Measurements from ENCODE around the gene ACP6. TPM values are rescaled to one million over a fixed set of nuclear protein-coding genes. Genes with fewer than 3 reads are reported as not detected.
"Not testable (repeated sequence)": the region's sequence is repeated elsewhere in the genome, so short reads cannot be mapped to it uniquely, and the experiment has no call there.

The ACP6 gene
- total RNA-seq, 4 donors from 2014 or later: 11.5 to 18.5 (median 14.2) TPM

GRCh38 chr1:147712605-147713004 is 42.3 kb upstream of the ACP6 start:
- DNase-seq (ENCODE audit: low spot score in 2 of 2): no peak
- H3K4me3 ChIP-seq (ENCODE audit: low read depth, poor library complexity, severe bottlenecking): no peak overlapping the region
- intact Hi-C loops (cut with DNase I; ENCODE audit: low total_unique reads): no loop called here
- TF ChIP-seq, protein P1, sequence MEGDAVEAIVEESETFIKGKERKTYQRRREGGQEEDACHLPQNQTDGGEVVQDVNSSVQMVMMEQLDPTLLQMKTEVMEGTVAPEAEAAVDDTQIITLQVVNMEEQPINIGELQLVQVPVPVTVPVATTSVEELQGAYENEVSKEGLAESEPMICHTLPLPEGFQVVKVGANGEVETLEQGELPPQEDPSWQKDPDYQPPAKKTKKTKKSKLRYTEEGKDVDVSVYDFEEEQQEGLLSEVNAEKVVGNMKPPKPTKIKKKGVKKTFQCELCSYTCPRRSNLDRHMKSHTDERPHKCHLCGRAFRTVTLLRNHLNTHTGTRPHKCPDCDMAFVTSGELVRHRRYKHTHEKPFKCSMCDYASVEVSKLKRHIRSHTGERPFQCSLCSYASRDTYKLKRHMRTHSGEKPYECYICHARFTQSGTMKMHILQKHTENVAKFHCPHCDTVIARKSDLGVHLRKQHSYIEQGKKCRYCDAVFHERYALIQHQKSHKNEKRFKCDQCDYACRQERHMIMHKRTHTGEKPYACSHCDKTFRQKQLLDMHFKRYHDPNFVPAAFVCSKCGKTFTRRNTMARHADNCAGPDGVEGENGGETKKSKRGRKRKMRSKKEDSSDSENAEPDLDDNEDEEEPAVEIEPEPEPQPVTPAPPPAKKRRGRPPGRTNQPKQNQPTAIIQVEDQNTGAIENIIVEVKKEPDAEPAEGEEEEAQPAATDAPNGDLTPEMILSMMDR (IDR thresholded peaks at IDR 0.05): no peak
- no peak for TF ChIP-seq POLR2A (IDR thresholded peaks at IDR 0.05)

- H3K4me3 ChIP-seq (ENCODE audit: low read depth, poor library complexity, severe bottlenecking): no peak overlapping the region
- intact Hi-C loops (cut with DNase I; ENCODE audit: low total_unique reads): no loop called here
- WGBS, 2 donors: 48 to 54% methylated on average over 10 of the region's 10 CpGs
- TF ChIP-seq, protein P1 (IDR thresholded peaks at IDR 0.05): peak in 1 of 3 donors; percentile 16
- no peak for TF ChIP-seq POLR2A (IDR thresholded peaks at IDR 0.05)
- peak; percentile 41 to 90 for DNase-seq (ENCODE audit: low spot score in 2 of 2)
Observed at GRCh38 chr1:147700042-147701006, 30.0 kb upstream of the ACP6 start.

DNA sequence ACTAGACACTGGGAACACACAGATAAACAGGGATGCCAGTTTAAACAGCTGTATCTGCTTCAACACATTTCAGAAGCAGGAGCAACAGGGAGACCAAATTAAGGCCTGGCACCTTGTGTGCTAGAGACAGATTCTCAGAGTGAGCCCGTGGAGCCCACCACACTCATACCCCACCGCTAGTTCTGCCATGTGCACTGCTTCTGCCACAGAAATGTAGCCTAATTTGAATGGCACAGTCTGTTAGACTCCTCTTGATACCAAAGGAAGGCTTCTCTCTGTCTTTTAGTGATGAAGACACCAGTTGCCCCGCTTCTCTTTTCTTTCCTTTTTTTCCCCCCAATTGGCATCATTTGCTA is 29.3 kb upstream of the ACP6 start:
- no peak for DNase-seq (ENCODE audit: low spot score in 2 of 2)
- TF ChIP-seq POLR2A (IDR thresholded peaks at IDR 0.05): no peak
- TF ChIP-seq, protein P1 (IDR thresholded peaks at IDR 0.05): no peak
- intact Hi-C loops (cut with DNase I; ENCODE audit: low total_unique reads): no loop called here
- H3K4me3 ChIP-seq (ENCODE audit: low read depth, poor library complexity, severe bottlenecking): no peak overlapping the region
- WGBS, 2 donors: 46 to 50% methylated on average over 3 of the region's 3 CpGs

DNA sequence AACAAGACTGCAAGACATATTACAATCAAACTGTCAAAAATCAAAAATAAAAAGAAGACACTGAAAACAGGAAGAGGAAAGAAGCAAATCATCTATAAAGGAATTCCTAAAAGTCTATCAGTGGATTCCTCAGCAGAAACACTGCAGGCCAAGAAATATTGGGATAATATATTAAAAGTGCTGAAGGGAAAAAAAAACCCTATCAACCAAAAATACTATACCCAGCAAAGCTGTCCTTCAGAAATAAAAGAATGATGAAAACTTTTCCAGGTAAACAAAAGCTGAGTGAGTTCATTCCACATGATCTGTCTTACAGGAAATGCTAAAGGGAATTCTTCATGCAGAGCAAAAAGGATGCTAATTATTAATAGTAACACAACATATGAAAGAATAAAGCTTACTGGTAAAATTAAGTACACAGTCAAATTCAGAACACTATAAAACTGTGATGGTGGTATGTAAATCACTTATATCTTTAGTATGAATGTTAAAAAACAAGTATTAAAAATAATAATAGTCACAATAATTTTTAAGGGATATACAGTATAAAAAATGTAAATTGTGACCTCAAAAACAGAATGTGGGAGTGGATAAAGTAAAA is 12.9 kb upstream of the ACP6 start:
- no peak overlapping the region for H3K4me3 ChIP-seq (ENCODE audit: low read depth, poor library complexity, severe bottlenecking)
- intact Hi-C loops (cut with DNase I; ENCODE audit: low total_unique reads): no loop called here
- DNase-seq (ENCODE audit: low spot score in 2 of 2): no peak
- TF ChIP-seq, protein P1 (IDR thresholded peaks at IDR 0.05): no peak
- TF ChIP-seq POLR2A (IDR thresholded peaks at IDR 0.05): no peak

DNA sequence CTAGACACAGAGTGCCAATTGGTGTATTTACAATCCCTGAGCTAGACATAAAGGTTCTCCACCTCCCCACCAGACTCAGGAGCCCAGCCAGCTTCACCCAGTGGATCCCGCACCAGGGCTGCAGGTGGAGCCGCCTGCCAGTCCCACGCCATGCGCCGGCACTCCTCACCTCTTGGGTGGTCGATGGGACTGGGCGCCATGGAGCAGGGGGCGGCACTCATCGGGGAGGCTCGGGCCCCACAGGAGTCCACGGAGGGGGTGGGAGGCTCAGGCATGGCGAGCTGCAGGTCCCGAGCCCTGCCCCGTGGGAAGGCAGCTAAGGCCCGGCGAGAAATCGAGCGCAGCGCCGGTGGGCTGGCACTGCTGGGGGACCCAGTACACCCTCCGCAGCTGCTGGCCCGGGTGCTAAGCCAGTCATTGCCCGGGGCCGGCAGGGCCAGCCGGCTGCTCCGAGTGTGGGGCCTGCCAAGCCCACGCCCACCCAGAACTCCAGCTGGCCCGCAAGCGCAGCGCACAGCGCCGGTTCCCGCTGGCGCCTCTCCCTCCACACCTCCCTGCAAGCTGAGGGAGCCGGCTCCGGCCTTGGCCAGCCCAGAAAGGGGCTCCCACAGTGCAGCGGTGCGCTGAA is 10.4 kb upstream of the ACP6 start:
- DNase-seq (ENCODE audit: low spot score in 2 of 2); intact Hi-C loops (cut with DNase I; ENCODE audit: low total_unique reads); H3K4me3 ChIP-seq (ENCODE audit: low read depth, poor library complexity, severe bottlenecking): not testable (repeated sequence)
- 96% methylated on average over 20 to 35 of the region's 38 CpGs for WGBS, 2 donors

DNA sequence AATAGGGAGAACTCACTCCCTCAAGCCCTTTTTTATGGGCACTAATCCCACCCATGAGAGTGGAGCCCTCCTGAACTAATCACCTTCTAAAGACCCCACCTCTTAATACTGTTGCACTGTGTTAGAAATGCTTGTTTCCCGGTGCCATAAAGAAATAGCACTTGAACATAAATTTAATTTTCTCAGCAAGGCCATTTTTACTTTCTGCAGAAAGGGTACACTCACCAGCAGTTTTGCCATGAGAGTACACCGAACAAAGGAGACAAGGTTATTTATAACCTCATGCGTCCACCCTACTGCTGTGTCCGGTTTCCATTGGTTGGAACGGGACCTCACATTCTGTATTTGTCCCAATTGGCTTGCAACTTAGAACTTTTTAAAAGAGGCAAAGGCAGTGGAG is 7.4 kb upstream of the ACP6 start:
- intact Hi-C loops (cut with DNase I; ENCODE audit: low total_unique reads); H3K4me3 ChIP-seq (ENCODE audit: low read depth, poor library complexity, severe bottlenecking); DNase-seq (ENCODE audit: low spot score in 2 of 2): not testable (repeated sequence)
- WGBS, 2 donors: 82 to 94% methylated on average over 5 of the region's 5 CpGs
